IMR-90 (cell line): ENCODE results near the gene VTN. TPM values are rescaled to one million over a fixed set of nuclear protein-coding genes. Genes with fewer than 3 reads are reported as not detected.

ENCODE experiments used
- ATAC-seq: fragments of 200-7000 bp; cut with Tn5 transposase; 2 replicates; pipeline ENCODE4 v1.9.1; 2020; ENCODE audit warnings: low read depth, mild to moderate bottlenecking, moderate library complexity
- BruUV-seq: library from RNA; stranded (reverse); fragments of 400-500 nt; replicated peaks from 2 replicates; lab custom pipeline; 2021; lab: Mats Ljungman, UMichigan
- CTCF ChIA-PET: fragments of 300-600 bp; formaldehyde crosslinking; extraction: SDS; loops from one replicate; lab custom pipeline; 2021; ENCODE audit warnings: antibody characterized with exemption; lab: Yijun Ruan, JAX
- POLR2A ChIA-PET: fragments of 300-600 bp; sonication (Branson Sonifier 250); formaldehyde crosslinking; loops from one replicate; lab custom pipeline; 2022; ENCODE audit warnings: antibody characterized with exemption; ENCODE audit not compliant: unreplicated experiment; lab: Charles Lee
- DNase-seq: peaks from one replicate; pipeline ENCODE4 v3.0.0; 2013
- H2AFZ ChIP-seq: replicated peaks from 2 replicates; pipeline ENCODE3; 2013; ENCODE audit warnings: low read length, mild to moderate bottlenecking; ENCODE audit not compliant: poor library complexity
- H2AK5ac ChIP-seq: 2 replicates; pipeline ENCODE4 v1.6.1; 2013; ENCODE audit warnings: low read depth, low read length, inconsistent platforms
- H2AK9ac ChIP-seq: replicated peaks from 2 replicates; pipeline ENCODE3; 2013; ENCODE audit warnings: mild to moderate bottlenecking, low read depth, low read length, moderate library complexity; ENCODE audit not compliant: poor library complexity
- H2BK120ac ChIP-seq: 2 replicates; pipeline ENCODE4 v1.6.1; 2013; ENCODE audit warnings: low read depth, low read length, inconsistent platforms
- H2BK15ac ChIP-seq: 3 replicates; pipeline ENCODE4 v1.6.1; 2013; ENCODE audit warnings: low read depth, low read length, inconsistent platforms
- H2BK20ac ChIP-seq: 2 replicates; pipeline ENCODE4 v1.6.1; 2013; ENCODE audit warnings: low read depth, mild to moderate bottlenecking, inconsistent platforms, low read length, moderate library complexity
- H2BK5ac ChIP-seq: 2 replicates; pipeline ENCODE4 v1.6.1; 2013; ENCODE audit warnings: mild to moderate bottlenecking, low read depth, low read length, inconsistent platforms; ENCODE audit not compliant: poor library complexity, severe bottlenecking
- H3K14ac ChIP-seq: replicated peaks from 2 replicates; pipeline ENCODE4 v1.6.1; 2013; ENCODE audit warnings: low read depth, low read length, inconsistent platforms
- H3K18ac ChIP-seq: 2 replicates; pipeline ENCODE4 v1.6.1; 2013; ENCODE audit warnings: low read depth, low read length, control low read depth
- H3K23ac ChIP-seq: 2 replicates; pipeline ENCODE4 v1.6.1; 2013; ENCODE audit warnings: low read depth, low read length, inconsistent platforms
- H3K27ac ChIP-seq: 2 replicates; pipeline ENCODE4 v1.5.1; 2013; ENCODE audit warnings: mild to moderate bottlenecking, control low read depth, low read length; ENCODE audit not compliant: insufficient read depth
- H3K27me3 ChIP-seq: 2 replicates; pipeline ENCODE4 v1.6.1; 2013; ENCODE audit warnings: low read length; ENCODE audit not compliant: control insufficient read depth, insufficient read depth
- H3K36me3 ChIP-seq: 2 replicates; pipeline ENCODE4 v1.6.1; 2013; ENCODE audit warnings: low read length, mixed read lengths; ENCODE audit not compliant: control insufficient read depth, insufficient read depth
- H3K4ac ChIP-seq: 2 replicates; pipeline ENCODE4 v1.6.1; 2013; ENCODE audit warnings: low read depth, low read length, inconsistent platforms
- H3K4me1 ChIP-seq: 2 replicates; pipeline ENCODE4 v1.6.1; 2013; ENCODE audit warnings: low read length, mixed read lengths; ENCODE audit not compliant: control insufficient read depth, insufficient read depth
- H3K4me2 ChIP-seq: 2 replicates; pipeline ENCODE4 v1.6.1; 2013; ENCODE audit warnings: low read depth, mild to moderate bottlenecking, control low read depth, low read length, moderate library complexity
- H3K4me3 ChIP-seq: 2 replicates; pipeline ENCODE4 v1.5.1; 2013; ENCODE audit warnings: low read depth, mild to moderate bottlenecking, control low read depth, low read length, moderate library complexity; ENCODE audit not compliant: insufficient read depth
- H3K56ac ChIP-seq: 2 replicates; pipeline ENCODE4 v1.6.1; 2013; ENCODE audit warnings: low read length, inconsistent platforms; ENCODE audit not compliant: insufficient read depth; ENCODE audit errors: extremely low read depth
- H3K79me1 ChIP-seq, 2 experiments: 2 replicates each; pipeline ENCODE4 v1.6.1; 2013; ENCODE audit warnings: low read length in 2 of 2, inconsistent platforms in 1 of 2, low read depth in 1 of 2
- H3K9ac ChIP-seq: 2 replicates; pipeline ENCODE4 v1.6.1; 2013; ENCODE audit warnings: low read depth, low read length, control low read depth
- H3K9me1 ChIP-seq: 2 replicates; pipeline ENCODE4 v1.6.1; 2013; ENCODE audit warnings: low read length, inconsistent platforms; ENCODE audit not compliant: insufficient read depth
- H3K9me3 ChIP-seq: 2 replicates; pipeline ENCODE4 v1.6.1; 2013; ENCODE audit warnings: low read length; ENCODE audit not compliant: control insufficient read depth, insufficient read depth
- H4K20me1 ChIP-seq: 2 replicates; pipeline ENCODE4 v1.6.1; 2013; ENCODE audit warnings: low read length, inconsistent platforms; ENCODE audit not compliant: insufficient read depth
- H4K5ac ChIP-seq: 2 replicates; pipeline ENCODE4 v1.6.1; 2013; ENCODE audit warnings: mild to moderate bottlenecking, low read depth, low read length, control low read depth
- H4K8ac ChIP-seq, 2 experiments: 2 replicates each; pipeline ENCODE4 v1.6.1; 2013; ENCODE audit warnings: low read depth in 2 of 2, low read length in 2 of 2, control low read depth in 1 of 2, inconsistent platforms in 1 of 2
- H4K91ac ChIP-seq: 2 replicates; pipeline ENCODE4 v1.6.1; 2013; ENCODE audit warnings: low read depth, low read length, inconsistent platforms; ENCODE audit not compliant: insufficient read depth
- BHLHE40 ChIP-seq: fragments of 150-350 bp; IDR thresholded peaks from 2 replicates; pipeline ENCODE4 v1.6.1; 2016; ENCODE audit warnings: mild to moderate bottlenecking, low read depth, low read length
- CEBPB ChIP-seq: IDR thresholded peaks from 2 replicates; pipeline ENCODE4 v1.6.1; 2012; ENCODE audit warnings: low read depth, low read length, improper control_type of control experiment
- CHD1 ChIP-seq: IDR thresholded peaks from 2 replicates; pipeline ENCODE4 v1.6.1; 2012; ENCODE audit warnings: low read depth, low read length, improper control_type of control experiment
- CTCF ChIP-seq: conservative IDR thresholded peaks from 2 replicates; pipeline ENCODE4 v1.5.1; 2012; ENCODE audit warnings: mild to moderate bottlenecking, low read depth, low read length, improper control_type of control experiment
- ELK1 ChIP-seq: fragments of 150-350 bp; IDR thresholded peaks from 2 replicates; pipeline ENCODE4 v1.6.1; 2016; ENCODE audit warnings: low read depth, mild to moderate bottlenecking, low read length, moderate library complexity, borderline replicate concordance
- FOS ChIP-seq: fragments of 150-350 bp; IDR thresholded peaks from 2 replicates; pipeline ENCODE4 v1.6.1; 2016; ENCODE audit warnings: low read depth, low read length
- MAFK ChIP-seq: IDR thresholded peaks from 2 replicates; pipeline ENCODE4 v1.6.1; 2012; ENCODE audit warnings: low read depth, low read length, improper control_type of control experiment
- MAZ ChIP-seq: IDR thresholded peaks from 2 replicates; pipeline ENCODE4 v1.6.1; 2012; ENCODE audit warnings: low read depth, mild to moderate bottlenecking, low read length, improper control_type of control experiment, moderate library complexity, borderline replicate concordance
- MXI1 ChIP-seq: IDR thresholded peaks from 2 replicates; pipeline ENCODE4 v1.6.1; 2012; ENCODE audit warnings: low read depth, mild to moderate bottlenecking, low read length, moderate library complexity, borderline replicate concordance
- NFE2L2 ChIP-seq: fragments of 150-350 bp; IDR thresholded peaks from 2 replicates; pipeline ENCODE4 v1.6.1; 2016; ENCODE audit warnings: low read depth, mild to moderate bottlenecking, low read length
- RAD21 ChIP-seq: IDR thresholded peaks from 2 replicates; pipeline ENCODE4 v1.6.1; 2012; ENCODE audit warnings: low read length, improper control_type of control experiment
- RCOR1 ChIP-seq: IDR thresholded peaks from 2 replicates; pipeline ENCODE4 v1.6.1; 2012; ENCODE audit warnings: mild to moderate bottlenecking, low read length, improper control_type of control experiment; ENCODE audit not compliant: insufficient replicate concordance
- SMC3 ChIP-seq: fragments of 150-350 bp; IDR thresholded peaks from 2 replicates; pipeline ENCODE4 v1.6.1; 2016; ENCODE audit warnings: low read depth, mild to moderate bottlenecking, antibody characterized with exemption, low read length, moderate library complexity
- WGBS, 2 experiments: methylation state at CpG; one replicate each; pipeline versions ENCODE4 v1.1.5 to v1.1.7; 2013; ENCODE audit warnings: missing lambda C conversion rate in 2 of 2; ENCODE audit not compliant: insufficient read length in 1 of 2; ENCODE audit errors: extremely low coverage in 2 of 2; 5-methylcytosine and 5-hydroxymethylcytosine counted together
- dilution Hi-C: fragments of 300-500 bp; cut with HindIII; formaldehyde crosslinking; loops from one replicate; pipeline ENCODE4 v1.14.3; 2018; ENCODE audit warnings: low sequenced_read_pairs; ENCODE audit not compliant: unreplicated experiment
- in situ Hi-C: fragments of 300-500 bp; cut with MboI; formaldehyde crosslinking; loops from 3 replicates; pipeline ENCODE4 v1.14.3; 2019; ENCODE audit warnings: low sequenced_read_pairs, inconsistent platforms, mixed read lengths
- intact Hi-C: fragments of 100-400 bp; cut with micrococcal nuclease; formaldehyde crosslinking; loops from 2 replicates; pipeline ENCODE4 v1.10.0; 2022
- polyA plus RNA-seq, 3 experiments: library from polyadenylated mRNA; depleted of rRNA; stranded (reverse); fragments of >200 nt; gene quantifications; 2 replicates each; pipeline ENCODE4 v1.2.3, GENCODE V29; 2012; ENCODE audit warnings: low replicate concordance in 1 of 3
- total RNA-seq: library from RNA; depleted of rRNA; stranded (reverse); fragments of >200 nt; gene quantifications from 2 replicates; pipeline ENCODE4 v1.2.3, GENCODE V29; 2012
- TF ChIP-seq, protein P1 (sequence below): fragments of 150-350 bp; IDR thresholded peaks from 2 replicates; pipeline ENCODE4 v1.6.1; 2017; ENCODE audit warnings: mild to moderate bottlenecking, antibody characterized with exemption, low read length, low read depth

VTN gene
- total and polyA plus RNA-seq, 2 of the 4 experiments (the other 2 are of a cell fraction): 0.18 to 1.0 TPM

DNA sequence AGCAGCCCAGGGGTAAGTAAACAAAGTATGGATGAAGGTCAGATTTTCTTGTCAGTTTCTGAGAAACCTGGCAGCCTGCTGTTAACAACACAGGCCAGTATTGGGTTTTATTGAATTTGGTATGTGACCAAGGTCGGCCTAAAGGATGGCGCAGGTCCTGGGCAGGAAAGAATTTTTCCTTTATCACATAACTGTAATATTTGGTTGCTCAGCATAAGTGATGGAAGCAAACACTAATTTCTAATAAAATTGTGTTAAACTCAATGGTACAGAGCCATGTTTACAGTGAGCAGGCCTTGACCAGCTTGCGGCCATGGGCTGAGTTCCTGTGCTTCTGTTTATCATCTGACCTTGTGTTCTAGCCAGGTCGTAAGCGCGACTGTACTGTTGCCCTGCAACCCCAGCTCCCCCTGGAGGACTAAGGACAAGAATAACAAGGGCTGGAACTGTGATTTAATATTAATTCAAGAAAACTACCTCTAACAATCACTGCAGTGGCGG lies 23.3 kb downstream of the VTN start:
- H3K4ac ChIP-seq: peak overlapping the region; percentile 67
- H2BK20ac ChIP-seq: no peak overlapping the region; the same call in 1 of the 2 replicates
- H2AK5ac ChIP-seq: peak overlapping the region; percentile 57; the same call in 1 of the 2 replicates
- intact Hi-C loops (loop anchor here (2.0 kb wide), 1 partner anchor 542 kb away; no protein-coding TSS in a partner anchor), in situ Hi-C loops (loop anchor here (25.0 kb wide), 1 partner anchor 809 kb away; no protein-coding TSS in a partner anchor), dilution Hi-C loops (no loop called here)
- no peak overlapping the region for H3K18ac ChIP-seq
- ATAC-seq (peak; percentile 48), DNase-seq (no peak)
- 0 out of 2 replicates have a peak overlapping the region, but pooled peaks have one; percentile 15 for H3K14ac ChIP-seq
- H3K27me3 ChIP-seq: no peaks in the 10 kb centered on the region
- peaks cover 13% of the 10 kb centered on the region for H4K20me1 ChIP-seq
- peak overlapping the region in 1 of 2 experiments; percentile 46; a peak in 2 of 4 replicates for H4K8ac ChIP-seq
- peak overlapping the region; percentile 9; the same call in 1 of the 2 replicates for H2BK120ac ChIP-seq
- peaks cover 12% of the 10 kb centered on the region; the same call in 1 of the 2 replicates for H3K9me1 ChIP-seq
- peak overlapping the region; percentile 22; the same call in 1 of the 3 replicates for H2BK15ac ChIP-seq
- H4K91ac ChIP-seq: peak overlapping the region; percentile 26; the same call in 1 of the 2 replicates
- no peak overlapping the region for H2AFZ ChIP-seq
- BruUV-seq: no TSS peak
- ChIA-PET CTCF (interaction anchor here (0.6 to 1.7 kb wide), 4 partner anchors 70 to 453 kb away, joined by 3 to 5 read pairs (median 4); partner anchors contain the start of gene LYRM9), POLR2A (interaction anchor here (1.6 to 2.8 kb wide), 2 partner anchors 11 to 12 kb away, joined by 8 to 9 read pairs; partner anchors contain the start of genes IFT20, POLDIP2 and TNFAIP1)
- no peak overlapping the region for H3K4me2 ChIP-seq
- H3K9me3 ChIP-seq: no peaks in the 10 kb centered on the region
- H3K4me1 ChIP-seq: peaks cover 16% of the 10 kb centered on the region
- no peak overlapping the region for H3K4me3 ChIP-seq
- H3K27ac ChIP-seq: peak overlapping the region; percentile 58
- H3K36me3 ChIP-seq: peaks cover 82% of the 10 kb centered on the region
- no peak overlapping the region for H3K9ac ChIP-seq
- H3K23ac ChIP-seq: no peak overlapping the region
- WGBS, 2 experiments: no CpG with 5 or more reads among the region's 7 CpGs
- no peak overlapping the region for H4K5ac ChIP-seq
- H2BK5ac ChIP-seq: peak overlapping the region; percentile 79
- H2AK9ac ChIP-seq: no peak overlapping the region
- H3K79me1 ChIP-seq: peaks cover 15 to 63% of the 10 kb centered on the region in 2 experiments
- no peak overlapping the region; the same call in 1 of the 2 replicates for H3K56ac ChIP-seq
- no peak for TF ChIP-seq ELK1
- peak; percentile 28 for TF ChIP-seq SMC3
- TF ChIP-seq CTCF: peak; percentile 44
- peak; percentile 32 for TF ChIP-seq RAD21
- no peak for TF ChIP-seq CEBPB
- TF ChIP-seq, protein P1, sequence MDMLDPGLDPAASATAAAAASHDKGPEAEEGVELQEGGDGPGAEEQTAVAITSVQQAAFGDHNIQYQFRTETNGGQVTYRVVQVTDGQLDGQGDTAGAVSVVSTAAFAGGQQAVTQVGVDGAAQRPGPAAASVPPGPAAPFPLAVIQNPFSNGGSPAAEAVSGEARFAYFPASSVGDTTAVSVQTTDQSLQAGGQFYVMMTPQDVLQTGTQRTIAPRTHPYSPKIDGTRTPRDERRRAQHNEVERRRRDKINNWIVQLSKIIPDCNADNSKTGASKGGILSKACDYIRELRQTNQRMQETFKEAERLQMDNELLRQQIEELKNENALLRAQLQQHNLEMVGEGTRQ: no peak
- no peak for TF ChIP-seq MAZ
- no peak for TF ChIP-seq CHD1
- TF ChIP-seq BHLHE40: no peak
- TF ChIP-seq RCOR1: no peak
- no peak for TF ChIP-seq NFE2L2
- TF ChIP-seq FOS: no peak
- no peak for TF ChIP-seq MXI1
- TF ChIP-seq MAFK: no peak
